ENCODE data around the gene PPP2R5D.

DNA sequence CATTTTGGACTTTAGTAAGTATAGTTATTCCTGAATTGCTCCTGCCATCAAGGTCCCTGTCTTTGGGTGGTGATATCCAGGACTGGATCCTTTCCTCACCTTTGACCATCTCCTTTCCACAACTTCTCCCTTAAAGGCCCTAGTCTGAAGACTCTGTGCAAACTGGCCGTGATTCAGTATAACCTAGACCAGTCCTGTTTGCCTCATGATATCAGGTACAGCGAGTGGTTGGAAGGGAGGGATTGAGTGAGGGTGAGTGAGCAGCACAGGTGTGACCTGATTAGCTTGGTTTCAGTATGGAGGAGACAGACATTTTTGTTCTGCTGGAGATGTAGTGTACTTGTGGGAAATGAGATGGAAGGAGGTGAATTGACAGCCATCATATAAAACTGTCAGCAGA is 34.8 kb downstream of the PPP2R5D start:
- no peak for TF ChIP-seq EZH2 (IDR thresholded peaks at IDR 0.05; ENCODE audit: borderline replicate concordance, low read depth, low read length, severe bottlenecking)
- TF ChIP-seq, protein P1, sequence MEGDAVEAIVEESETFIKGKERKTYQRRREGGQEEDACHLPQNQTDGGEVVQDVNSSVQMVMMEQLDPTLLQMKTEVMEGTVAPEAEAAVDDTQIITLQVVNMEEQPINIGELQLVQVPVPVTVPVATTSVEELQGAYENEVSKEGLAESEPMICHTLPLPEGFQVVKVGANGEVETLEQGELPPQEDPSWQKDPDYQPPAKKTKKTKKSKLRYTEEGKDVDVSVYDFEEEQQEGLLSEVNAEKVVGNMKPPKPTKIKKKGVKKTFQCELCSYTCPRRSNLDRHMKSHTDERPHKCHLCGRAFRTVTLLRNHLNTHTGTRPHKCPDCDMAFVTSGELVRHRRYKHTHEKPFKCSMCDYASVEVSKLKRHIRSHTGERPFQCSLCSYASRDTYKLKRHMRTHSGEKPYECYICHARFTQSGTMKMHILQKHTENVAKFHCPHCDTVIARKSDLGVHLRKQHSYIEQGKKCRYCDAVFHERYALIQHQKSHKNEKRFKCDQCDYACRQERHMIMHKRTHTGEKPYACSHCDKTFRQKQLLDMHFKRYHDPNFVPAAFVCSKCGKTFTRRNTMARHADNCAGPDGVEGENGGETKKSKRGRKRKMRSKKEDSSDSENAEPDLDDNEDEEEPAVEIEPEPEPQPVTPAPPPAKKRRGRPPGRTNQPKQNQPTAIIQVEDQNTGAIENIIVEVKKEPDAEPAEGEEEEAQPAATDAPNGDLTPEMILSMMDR (IDR thresholded peaks at IDR 0.05; ENCODE audit: borderline replicate concordance, extremely low read depth, low read length, poor library complexity, severe bottlenecking) = no peak

All from DND-41 (cell line).